Activated B cell treated with CpG ODN at 0.5 μM for 24 hours (primary cell): Measurements from ENCODE around the gene AIPL1. TPM values are rescaled to one million over a fixed set of nuclear protein-coding genes. Genes with fewer than 3 reads are reported as not detected.

Experiments used
- ATAC-seq: fragments of 200-7000 bp; cut with Tn5 transposase; one replicate; pipeline ENCODE4 v1.10.0; 2021; ENCODE audit warnings: low read depth, mild to moderate bottlenecking, moderate library complexity
- CTCF ChIA-PET: fragments of 350-600 bp; sonication (Branson Sonifier 250); formaldehyde crosslinking; loops from one replicate; lab custom pipeline; 2021; ENCODE audit warnings: antibody characterized with exemption; lab: Charles Lee
- POLR2A ChIA-PET: fragments of 350-600 bp; sonication (Branson Sonifier 250); formaldehyde crosslinking; loops from one replicate; lab custom pipeline; 2021; ENCODE audit warnings: antibody characterized with exemption; lab: Charles Lee
- DNase-seq: peaks from one replicate; pipeline ENCODE4 v3.0.0; 2022
- H3K27ac Mint-ChIP-seq: one replicate; pipeline ENCODE4 v1.8.0; 2020; ENCODE audit warnings: mixed read lengths
- H3K27me3 Mint-ChIP-seq: one replicate; pipeline ENCODE4 v1.8.0; 2021; ENCODE audit warnings: mixed read lengths
- H3K36me3 Mint-ChIP-seq: one replicate; pipeline ENCODE4 v1.8.0; 2021; ENCODE audit warnings: low read depth, mixed read lengths
- H3K4me1 Mint-ChIP-seq: one replicate; pipeline ENCODE4 v1.8.0; 2021; ENCODE audit warnings: mixed read lengths
- H3K4me3 Mint-ChIP-seq: one replicate; pipeline ENCODE4 v1.8.0; 2020; ENCODE audit warnings: mild to moderate bottlenecking, mixed read lengths
- H3K9me3 Mint-ChIP-seq: one replicate; pipeline ENCODE4 v1.8.0; 2020; ENCODE audit warnings: mixed read lengths
- intact Hi-C: fragments of 100-400 bp; cut with micrococcal nuclease; formaldehyde crosslinking; loops from one replicate; pipeline ENCODE4 v1.15.1; 2024
- total RNA-seq: library from RNA; stranded (reverse); gene quantifications from 2 replicates; pipeline ENCODE4 v1.2.3, GENCODE V29; 2022
- TF ChIP-seq, protein P1 (sequence below): fragments of 200-600 bp; IDR thresholded peaks from one replicate; pipeline ENCODE4 v1.8.0; 2022; ENCODE audit warnings: antibody characterized with exemption, mild to moderate bottlenecking

Gene AIPL1
- total RNA-seq, 1 donor from 2014 or later = not detected

DNA sequence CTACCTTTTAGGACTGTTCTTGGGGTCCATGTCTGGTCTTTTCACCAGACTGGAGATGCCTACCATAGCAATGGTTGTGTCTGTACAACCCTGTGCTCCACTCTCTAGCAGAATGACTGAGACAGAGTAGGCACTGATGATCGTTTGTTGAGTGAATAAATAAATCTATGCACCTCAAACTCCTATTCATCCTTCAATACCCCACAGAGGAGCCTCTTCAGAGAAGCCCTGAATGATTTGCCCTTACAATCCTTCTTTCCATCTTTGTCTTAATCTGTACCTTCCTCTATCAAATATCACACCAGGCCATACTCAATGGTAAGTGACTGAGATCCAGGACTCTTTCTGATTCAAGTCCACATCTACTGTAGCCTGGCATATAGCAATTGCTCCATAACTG lies 32.6 kb upstream of the AIPL1 start:
- Mint-ChIP-seq H3K36me3 (no peaks in the 10 kb centered on the region), H3K27ac (no peak overlapping the region), H3K4me3 (no peak overlapping the region), H3K4me1 (no peaks in the 10 kb centered on the region), H3K27me3 (peaks cover 3% of the 10 kb centered on the region), H3K9me3 (peaks cover 3% of the 10 kb centered on the region)
- no peak for DNase-seq
- ChIA-PET CTCF (no interaction called here), POLR2A (no interaction called here)
- TF ChIP-seq, protein P1, sequence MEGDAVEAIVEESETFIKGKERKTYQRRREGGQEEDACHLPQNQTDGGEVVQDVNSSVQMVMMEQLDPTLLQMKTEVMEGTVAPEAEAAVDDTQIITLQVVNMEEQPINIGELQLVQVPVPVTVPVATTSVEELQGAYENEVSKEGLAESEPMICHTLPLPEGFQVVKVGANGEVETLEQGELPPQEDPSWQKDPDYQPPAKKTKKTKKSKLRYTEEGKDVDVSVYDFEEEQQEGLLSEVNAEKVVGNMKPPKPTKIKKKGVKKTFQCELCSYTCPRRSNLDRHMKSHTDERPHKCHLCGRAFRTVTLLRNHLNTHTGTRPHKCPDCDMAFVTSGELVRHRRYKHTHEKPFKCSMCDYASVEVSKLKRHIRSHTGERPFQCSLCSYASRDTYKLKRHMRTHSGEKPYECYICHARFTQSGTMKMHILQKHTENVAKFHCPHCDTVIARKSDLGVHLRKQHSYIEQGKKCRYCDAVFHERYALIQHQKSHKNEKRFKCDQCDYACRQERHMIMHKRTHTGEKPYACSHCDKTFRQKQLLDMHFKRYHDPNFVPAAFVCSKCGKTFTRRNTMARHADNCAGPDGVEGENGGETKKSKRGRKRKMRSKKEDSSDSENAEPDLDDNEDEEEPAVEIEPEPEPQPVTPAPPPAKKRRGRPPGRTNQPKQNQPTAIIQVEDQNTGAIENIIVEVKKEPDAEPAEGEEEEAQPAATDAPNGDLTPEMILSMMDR = no peak
- intact Hi-C loops = no loop called here
- no peak for ATAC-seq

DNA sequence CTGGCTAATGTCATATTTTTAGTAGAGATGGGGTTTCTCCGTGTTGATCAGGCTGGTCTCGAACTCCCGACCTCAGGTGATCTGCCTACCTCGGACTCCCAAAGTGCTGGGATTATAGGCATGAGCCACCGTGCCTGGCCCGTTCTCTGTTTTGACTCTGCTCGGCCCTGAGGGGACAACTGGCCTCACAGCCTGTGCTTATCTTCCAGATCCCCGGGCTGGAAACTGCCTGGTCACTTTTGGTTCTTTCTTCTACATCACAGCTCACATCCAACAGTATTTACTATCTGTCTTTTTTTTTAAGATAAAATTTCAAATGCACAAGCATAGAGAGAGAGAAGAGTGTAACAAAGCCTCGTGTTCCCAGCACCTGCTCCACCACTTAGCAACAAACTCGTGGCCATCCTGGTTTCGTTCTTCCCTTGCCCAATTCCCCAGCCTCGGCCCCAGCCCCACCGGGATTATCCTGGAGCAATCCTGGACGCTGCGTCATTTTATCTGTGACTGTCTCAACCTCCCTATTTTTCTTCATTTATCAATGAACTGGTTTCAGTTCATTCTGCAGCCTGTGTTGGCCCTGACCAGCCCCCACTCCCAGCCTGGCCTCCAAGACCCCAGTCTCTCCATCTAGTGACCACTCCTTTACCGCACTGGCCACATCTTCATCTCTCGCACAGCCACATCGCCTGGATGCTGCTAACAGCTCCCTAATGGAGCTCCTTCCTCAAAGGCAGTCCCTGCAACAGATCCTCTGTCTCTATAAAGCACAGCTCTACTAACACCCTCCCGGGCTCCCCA lies 30.5 kb upstream of the AIPL1 start:
- DNase-seq (no peak), ATAC-seq (no peak)
- peaks cover 3% of the 10 kb centered on the region for H3K27me3 Mint-ChIP-seq
- H3K4me3 Mint-ChIP-seq = no peak overlapping the region
- no peak overlapping the region for H3K27ac Mint-ChIP-seq
- TF ChIP-seq, protein P1 = no peak
- no peaks in the 10 kb centered on the region for H3K4me1 Mint-ChIP-seq
- peaks cover 3% of the 10 kb centered on the region for H3K9me3 Mint-ChIP-seq
- ChIA-PET CTCF (interaction anchor here (1.5 kb wide), 1 partner anchor 8 kb away, joined by 3 read pairs; no protein-coding TSS in a partner anchor), POLR2A (no interaction called here)
- H3K36me3 Mint-ChIP-seq = no peaks in the 10 kb centered on the region
- intact Hi-C loops = no loop called here

DNA sequence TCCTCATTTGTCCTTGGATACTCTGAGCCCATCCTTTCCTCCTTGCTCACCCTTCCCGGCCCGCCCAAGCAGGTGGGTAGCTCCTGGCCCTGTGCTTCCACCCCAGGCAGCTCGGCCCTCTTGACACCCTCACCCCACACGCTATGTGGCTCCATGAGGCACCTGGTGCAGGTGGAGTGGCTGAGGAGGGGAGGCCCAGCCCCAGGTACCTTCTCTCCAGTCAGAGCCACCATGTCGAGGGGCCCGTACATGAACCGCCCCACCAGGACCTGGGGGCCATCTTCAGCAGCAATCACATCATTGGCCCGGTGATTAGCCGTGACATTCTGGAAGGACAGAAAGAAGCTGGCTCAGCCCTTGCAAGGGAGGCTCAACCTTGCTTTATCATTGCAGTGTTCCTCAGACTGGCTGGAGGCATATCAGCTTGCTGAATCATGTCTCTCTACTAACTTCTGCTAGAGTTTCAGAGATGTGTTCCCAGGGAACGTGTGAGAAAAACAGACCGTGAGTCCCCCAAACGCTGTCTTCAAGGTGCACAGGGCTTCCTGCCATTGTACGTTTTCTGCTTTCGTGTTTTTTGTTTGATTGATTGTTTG lies 29.6 kb upstream of the AIPL1 start:
- H3K27me3 Mint-ChIP-seq = peaks cover 3% of the 10 kb centered on the region
- ATAC-seq (no peak), DNase-seq (no peak)
- POLR2A ChIA-PET = no interaction called here
- intact Hi-C loops = no loop called here
- no peak overlapping the region for H3K27ac Mint-ChIP-seq
- no peaks in the 10 kb centered on the region for H3K4me1 Mint-ChIP-seq
- CTCF ChIA-PET = interaction anchor here (1.5 kb wide), 1 partner anchor 9 kb away, joined by 3 read pairs; no protein-coding TSS in a partner anchor
- H3K9me3 Mint-ChIP-seq = peaks cover 3% of the 10 kb centered on the region
- TF ChIP-seq, protein P1 = no peak
- H3K36me3 Mint-ChIP-seq = no peaks in the 10 kb centered on the region
- H3K4me3 Mint-ChIP-seq = no peak overlapping the region

DNA sequence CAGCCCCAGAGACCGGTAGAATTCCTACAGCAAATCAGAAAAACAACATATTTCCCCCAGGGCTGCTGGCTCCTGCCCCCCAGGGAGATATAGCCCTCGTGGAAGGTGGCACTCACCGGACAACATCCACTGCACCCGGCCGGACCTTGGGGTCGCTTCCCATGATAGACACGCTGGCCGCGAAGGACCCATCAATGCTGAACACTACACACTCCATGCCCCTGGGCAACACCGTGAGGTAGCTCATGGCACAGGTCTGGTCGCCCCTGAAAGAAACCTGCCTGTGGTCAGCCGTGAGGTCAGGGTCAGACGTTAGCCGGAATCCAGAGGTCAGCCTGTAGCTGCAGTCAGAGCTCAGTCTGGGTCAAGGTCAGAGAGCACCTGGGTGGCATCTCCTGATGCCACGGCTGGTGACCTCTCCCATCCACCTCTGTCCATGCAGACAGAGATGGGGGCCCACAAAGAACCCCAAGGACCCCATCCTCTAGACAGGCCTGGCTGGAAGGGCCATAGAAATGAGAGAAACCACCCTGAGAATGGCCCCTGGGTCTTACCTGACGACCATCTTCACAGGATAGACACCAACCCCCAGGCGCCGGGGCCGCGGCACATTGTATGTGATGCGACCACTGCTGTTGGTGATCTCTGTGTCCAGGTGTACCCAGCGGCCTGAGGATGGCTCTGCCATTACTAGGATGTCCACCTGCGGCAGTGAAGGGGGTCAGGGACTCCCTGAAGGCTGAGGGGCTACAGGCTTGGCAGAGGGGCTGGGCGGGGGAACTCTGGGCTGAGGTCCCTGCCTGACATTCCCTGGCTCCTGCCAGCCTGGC lies 28.9 kb upstream of the AIPL1 start:
- DNase-seq (no peak), ATAC-seq (no peak)
- no peak overlapping the region for H3K27ac Mint-ChIP-seq
- no peaks in the 10 kb centered on the region for H3K4me1 Mint-ChIP-seq
- H3K9me3 Mint-ChIP-seq = peaks cover 3% of the 10 kb centered on the region
- H3K27me3 Mint-ChIP-seq = peaks cover 3% of the 10 kb centered on the region
- TF ChIP-seq, protein P1 = no peak
- no peak overlapping the region for H3K4me3 Mint-ChIP-seq
- ChIA-PET CTCF (no interaction called here), POLR2A (no interaction called here)
- H3K36me3 Mint-ChIP-seq = no peaks in the 10 kb centered on the region
- intact Hi-C loops = no loop called here

DNA sequence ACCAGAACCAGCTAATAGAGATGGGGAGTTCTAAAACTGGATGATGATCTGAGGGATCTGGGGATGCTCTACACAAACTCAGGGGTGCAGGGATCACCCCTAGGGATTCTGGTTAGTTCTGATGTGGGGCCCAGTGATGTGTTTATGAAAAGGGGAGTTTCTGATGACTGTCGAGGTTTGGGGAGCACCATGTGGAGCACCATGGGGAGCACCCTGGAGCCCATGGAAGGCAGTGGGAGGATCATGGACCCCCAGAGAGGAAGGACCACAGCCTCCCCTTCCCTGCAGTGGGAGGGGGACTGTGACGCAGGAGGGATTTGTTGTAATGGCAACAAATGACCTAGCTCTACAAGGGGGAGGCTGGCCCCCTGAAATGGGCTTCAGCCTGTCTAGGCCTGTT lies 27.8 kb upstream of the AIPL1 start:
- ChIA-PET POLR2A (no interaction called here), CTCF (no interaction called here)
- DNase-seq (no peak), ATAC-seq (no peak)
- Mint-ChIP-seq H3K27me3 (no peaks in the 10 kb centered on the region), H3K27ac (no peak overlapping the region), H3K9me3 (peaks cover 3% of the 10 kb centered on the region), H3K4me3 (no peak overlapping the region), H3K4me1 (no peaks in the 10 kb centered on the region), H3K36me3 (no peaks in the 10 kb centered on the region)
- intact Hi-C loops = no loop called here
- TF ChIP-seq, protein P1 = no peak
